ENCODE data around the gene INPP5A.
A peak's percentile ranks its signal among the peaks of the same experiment; 100 is the strongest.
"Not testable (repeated sequence)": the region's sequence is repeated elsewhere in the genome, so short reads cannot be mapped to it uniquely, and the experiment has no call there.

Gene INPP5A

GRCh38 chr10:132564690-132565089 lies 27.1 kb downstream of the INPP5A start:
- DNase-seq (ENCODE audit: low read depth) = no peak

- no peak for DNase-seq (ENCODE audit: low read depth)
Observed at GRCh38 chr10:132565516-132566209, 28.1 kb downstream of the INPP5A start.

GRCh38 chr10:132566892-132567291 lies 29.3 kb downstream of the INPP5A start:
- no peak for DNase-seq (ENCODE audit: low read depth)

GRCh38 chr10:132570265-132570664 lies 32.7 kb downstream of the INPP5A start:
- DNase-seq (ENCODE audit: low read depth) = no peak

GRCh38 chr10:132570771-132571649 lies 33.4 kb downstream of the INPP5A start:
- DNase-seq (ENCODE audit: low read depth) = no peak

- peak; percentile 78 for DNase-seq (ENCODE audit: low read depth)
Observed at GRCh38 chr10:132571650-132572544, 34.3 kb downstream of the INPP5A start.

GRCh38 chr10:132572545-132572937 lies 35.0 kb downstream of the INPP5A start:
- DNase-seq (ENCODE audit: low read depth) = peak; percentile 16

- not testable (repeated sequence) for DNase-seq (ENCODE audit: low read depth)
Observed at GRCh38 chr10:132572946-132573345, 35.4 kb downstream of the INPP5A start.

GRCh38 chr10:132574288-132574687 lies 36.7 kb downstream of the INPP5A start:
- no peak for DNase-seq (ENCODE audit: low read depth)

- peak; percentile 24 for DNase-seq (ENCODE audit: low read depth)
Observed at GRCh38 chr10:132574783-132575319, 37.3 kb downstream of the INPP5A start.

- DNase-seq (ENCODE audit: low read depth) = peak; percentile 67
Observed at GRCh38 chr10:132575320-132576201, 38.0 kb downstream of the INPP5A start.

- DNase-seq (ENCODE audit: low read depth) = no peak
Observed at GRCh38 chr10:132576671-132577349, 39.2 kb downstream of the INPP5A start.

GRCh38 chr10:132577350-132578003 lies 39.9 kb downstream of the INPP5A start:
- DNase-seq (ENCODE audit: low read depth) = no peak

GRCh38 chr10:132578287-132578951 lies 40.8 kb downstream of the INPP5A start:
- no peak for DNase-seq (ENCODE audit: low read depth)

GRCh38 chr10:132579027-132579859 lies 41.7 kb downstream of the INPP5A start:
- no peak for DNase-seq (ENCODE audit: low read depth)

GRCh38 chr10:132580143-132580542 lies 42.6 kb downstream of the INPP5A start:
- no peak for DNase-seq (ENCODE audit: low read depth)

- no peak for DNase-seq (ENCODE audit: low read depth)
Observed at GRCh38 chr10:132580617-132581016, 43.0 kb downstream of the INPP5A start.

GRCh38 chr10:132582137-132582536 lies 44.5 kb downstream of the INPP5A start:
- no peak for DNase-seq (ENCODE audit: low read depth)

Data from amniotic epithelial cell (primary cell).